HEK293 (cell line): Measurements from ENCODE around the gene CA10.
A peak's percentile ranks its signal among the peaks of the same experiment; 100 is the strongest.

Experiments used
- ELK4 ChIP-seq: IDR thresholded peaks from 2 replicates; pipeline ENCODE4 v1.6.1; 2011; ENCODE audit warnings: mild to moderate bottlenecking, low read depth, low read length, borderline replicate concordance
- GFI1B ChIP-seq: fragments of 450-650 bp; formaldehyde crosslinking; IDR thresholded peaks from 2 replicates; pipeline ENCODE4 v1.5.1; 2016; ENCODE audit warnings: missing biosample characterization, missing genetic modification characterization
- INSM2 ChIP-seq: fragments of 450-650 bp; formaldehyde crosslinking; IDR thresholded peaks from 2 replicates; pipeline ENCODE4 v1.5.1; 2016; ENCODE audit warnings: missing biosample characterization, missing genetic modification characterization
- KLF8 ChIP-seq: fragments of 450-650 bp; formaldehyde crosslinking; IDR thresholded peaks from 2 replicates; pipeline ENCODE4 v1.5.1; 2016; ENCODE audit warnings: missing biosample characterization, missing genetic modification characterization
- SALL2 ChIP-seq: fragments of 450-650 bp; formaldehyde crosslinking; IDR thresholded peaks from 2 replicates; pipeline ENCODE4 v1.5.0; 2017; ENCODE audit warnings: missing biosample characterization, mild to moderate bottlenecking, missing genetic modification characterization, borderline replicate concordance
- SCRT2 ChIP-seq: fragments of 450-650 bp; formaldehyde crosslinking; IDR thresholded peaks from 2 replicates; pipeline ENCODE4 v1.5.1; 2016; ENCODE audit warnings: missing biosample characterization, missing genetic modification characterization
- TCF7L2 ChIP-seq: IDR thresholded peaks from 2 replicates; pipeline ENCODE4 v1.6.1; 2011; ENCODE audit warnings: low read depth, mild to moderate bottlenecking, inconsistent platforms, low read length, moderate library complexity, borderline replicate concordance
- ZBTB49 ChIP-seq: fragments of 450-650 bp; formaldehyde crosslinking; IDR thresholded peaks from 2 replicates; pipeline ENCODE4 v1.5.1; 2016; ENCODE audit warnings: missing biosample characterization, missing genetic modification characterization, low read depth
- ZIC2 ChIP-seq: fragments of 450-650 bp; formaldehyde crosslinking; IDR thresholded peaks from 2 replicates; pipeline ENCODE4 v1.5.1; 2016; ENCODE audit warnings: missing biosample characterization, missing genetic modification characterization
- ZNF133 ChIP-seq: fragments of 450-650 bp; formaldehyde crosslinking; IDR thresholded peaks from 2 replicates; pipeline ENCODE4 v1.5.1; 2016; ENCODE audit warnings: missing biosample characterization, missing genetic modification characterization
- ZNF148 ChIP-seq: fragments of 450-650 bp; formaldehyde crosslinking; IDR thresholded peaks from 2 replicates; pipeline ENCODE4 v1.5.0; 2017; ENCODE audit warnings: missing biosample characterization, missing genetic modification characterization, borderline replicate concordance
- ZNF19 ChIP-seq: fragments of 450-650 bp; formaldehyde crosslinking; IDR thresholded peaks from 2 replicates; pipeline ENCODE4; 2016; ENCODE audit warnings: missing biosample characterization, missing genetic modification characterization, low read depth
- ZNF221 ChIP-seq: fragments of 450-650 bp; formaldehyde crosslinking; IDR thresholded peaks from 2 replicates; pipeline ENCODE4 v1.5.1; 2017; ENCODE audit warnings: missing biosample characterization, missing genetic modification characterization, borderline replicate concordance
- ZNF350 ChIP-seq: fragments of 450-650 bp; formaldehyde crosslinking; IDR thresholded peaks from 2 replicates; pipeline ENCODE4 v1.5.0; 2017; ENCODE audit warnings: missing biosample characterization, mild to moderate bottlenecking, missing genetic modification characterization
- ZNF398 ChIP-seq: fragments of 450-650 bp; formaldehyde crosslinking; IDR thresholded peaks from 2 replicates; pipeline ENCODE4 v1.5.1; 2017; ENCODE audit warnings: missing biosample characterization, missing genetic modification characterization
- ZNF513 ChIP-seq: fragments of 450-650 bp; IDR thresholded peaks from 2 replicates; pipeline ENCODE4 v1.5.1; 2018; ENCODE audit warnings: missing biosample characterization, missing genetic modification characterization
- ZNF518A ChIP-seq: fragments of 450-650 bp; formaldehyde crosslinking; conservative IDR thresholded peaks from 2 replicates; pipeline ENCODE4 v1.5.1; 2016; ENCODE audit warnings: low read depth, missing biosample characterization, missing genetic modification characterization
- ZNF548 ChIP-seq: fragments of 450-650 bp; formaldehyde crosslinking; IDR thresholded peaks from 2 replicates; pipeline ENCODE4 v1.5.1; 2016; ENCODE audit warnings: missing biosample characterization, missing genetic modification characterization
- ZNF629 ChIP-seq: fragments of 450-650 bp; formaldehyde crosslinking; IDR thresholded peaks from 2 replicates; pipeline ENCODE4 v1.5.1; 2017; ENCODE audit warnings: missing biosample characterization, missing genetic modification characterization
- ZNF645 ChIP-seq: fragments of 450-650 bp; formaldehyde crosslinking; IDR thresholded peaks from 2 replicates; pipeline ENCODE4; 2016; ENCODE audit warnings: missing biosample characterization, missing genetic modification characterization
- ZNF677 ChIP-seq: fragments of 450-650 bp; IDR thresholded peaks from 2 replicates; pipeline ENCODE4 v1.5.0; 2018; ENCODE audit warnings: missing biosample characterization, mild to moderate bottlenecking, missing genetic modification characterization, moderate library complexity
- ZNF701 ChIP-seq: fragments of 450-650 bp; formaldehyde crosslinking; IDR thresholded peaks from 2 replicates; pipeline ENCODE4 v1.5.1; 2016; ENCODE audit warnings: missing biosample characterization, missing genetic modification characterization

The CA10 gene

GRCh38 chr17:51650202-51650601 is 508.3 kb downstream of the CA10 start (continued):
- peak; percentile 95 for TF ChIP-seq ZNF148 (tag by site-specific recombination)
- no peak for TF ChIP-seq ZNF133 (tag by site-specific recombination)
- TF ChIP-seq ZNF629 = peak; percentile 68
- peak; percentile 59 for TF ChIP-seq ZNF350
- TF ChIP-seq INSM2 (tag by site-specific recombination) = peak; percentile 70; the same call in 1 of the 2 replicates
- TF ChIP-seq ZNF221 (tag by site-specific recombination) = no peak
- TF ChIP-seq ELK4 = no peak
- peak; percentile 42 for TF ChIP-seq ZNF398 (tag by site-specific recombination)
- TF ChIP-seq GFI1B (tag by site-specific recombination) = peak; percentile 94
- peak; percentile 73; the same call in 1 of the 2 replicates for TF ChIP-seq TCF7L2
- 0 out of 2 replicates have a peak, but pooled peaks have one; percentile 64 for TF ChIP-seq SALL2 (tag by site-specific recombination)
- peak; percentile 72 for TF ChIP-seq KLF8 (tag by site-specific recombination)
- peak; percentile 81 for TF ChIP-seq SCRT2 (tag by site-specific recombination)
- TF ChIP-seq ZNF677 = no peak
- no peak for TF ChIP-seq ZNF513 (tag by site-specific recombination)
- no peak for TF ChIP-seq ZNF548 (tag by site-specific recombination)
- peak; percentile 21; the same call in 1 of the 2 replicates for TF ChIP-seq ZNF518A (tag by site-specific recombination)
- TF ChIP-seq ZNF19 (tag by site-specific recombination) = no peak
- peak; percentile 61 for TF ChIP-seq ZIC2 (tag by site-specific recombination)
- peak; percentile 46; the same call in 1 of the 2 replicates for TF ChIP-seq ZBTB49 (tag by site-specific recombination)
- TF ChIP-seq ZNF645 (tag by site-specific recombination) = peak; percentile 60; the same call in 1 of the 2 replicates
- TF ChIP-seq ZNF701 = no peak
